ENCODE results near the gene TFPI2.

The TFPI2 gene

GRCh38 chr7:93906267-93906666, 15.7 kb upstream of the TFPI2 start, which contains the start of gene GNGT1:
Gene GNGT1, plus strand, starts transcription at chr7:93906567. Its CDS starts 180 bp downstream, at chr7:93906747.
- no peak for DNase-seq

- peak; percentile 8 for DNase-seq
Observed at GRCh38 chr7:93902777-93903423, 12.3 kb upstream of the TFPI2 start.

- DNase-seq: no peak
Observed at GRCh38 chr7:93897680-93898079, 7.1 kb upstream of the TFPI2 start.

- DNase-seq: no peak
Observed at GRCh38 chr7:93895859-93896600, 5.5 kb upstream of the TFPI2 start.

- no peak for DNase-seq
Observed at GRCh38 chr7:93894966-93895640, 4.5 kb upstream of the TFPI2 start.

GRCh38 chr7:93894426-93894825, 3.9 kb upstream of the TFPI2 start:
- DNase-seq: no peak

- no peak for DNase-seq
Observed at GRCh38 chr7:93890041-93890463, 501 bp downstream of the TFPI2 start.

- DNase-seq: no peak
Observed at GRCh38 chr7:93889261-93889660, 1.3 kb downstream of the TFPI2 start.

GRCh38 chr7:93884541-93884940, 6.0 kb downstream of the TFPI2 start:
- no peak for DNase-seq

GRCh38 chr7:93883917-93884345, 6.6 kb downstream of the TFPI2 start:
- DNase-seq: no peak

- no peak for DNase-seq
Observed at GRCh38 chr7:93883078-93883916, 7.3 kb downstream of the TFPI2 start.

- DNase-seq: no peak
Observed at GRCh38 chr7:93882468-93882867, 8.1 kb downstream of the TFPI2 start.

GRCh38 chr7:93879356-93879755, 11.2 kb downstream of the TFPI2 start:
- no peak for DNase-seq

- no peak for DNase-seq
Observed at GRCh38 chr7:93877742-93878141, 12.8 kb downstream of the TFPI2 start.

GRCh38 chr7:93873998-93874574, 16.5 kb downstream of the TFPI2 start:
- DNase-seq: no peak

GRCh38 chr7:93866886-93867285, 23.7 kb downstream of the TFPI2 start:
- no peak for DNase-seq

- no peak for DNase-seq
Observed at GRCh38 chr7:93862651-93863050, 27.9 kb downstream of the TFPI2 start.

- no peak for DNase-seq
Observed at GRCh38 chr7:93861325-93861949, 29.1 kb downstream of the TFPI2 start.

- DNase-seq: no peak
Observed at GRCh38 chr7:93860261-93860660, 30.3 kb downstream of the TFPI2 start.

- no peak for DNase-seq
Observed at GRCh38 chr7:93858857-93859256, 31.7 kb downstream of the TFPI2 start.

GRCh38 chr7:93856323-93856722, 34.2 kb downstream of the TFPI2 start:
- no peak for DNase-seq

- DNase-seq: no peak
Observed at GRCh38 chr7:93855797-93856196, 34.8 kb downstream of the TFPI2 start.

Data from AML-193 (cell line).